H9 (cell line): ENCODE measurements around the gene ZNF664. TPM values are rescaled to one million over a fixed set of nuclear protein-coding genes. Genes with fewer than 3 reads are reported as not detected.

ENCODE experiments used
- DNase-seq: peaks from one replicate; pipeline ENCODE4 v3.0.0-alpha.2; 2017
- H2AFZ ChIP-seq: one replicate; pipeline ENCODE4 v1.6.1; 2013; ENCODE audit warnings: mild to moderate bottlenecking, low read length, control low read depth, moderate library complexity
- H2AK5ac ChIP-seq: 2 replicates; pipeline ENCODE4 v1.6.1; 2013; ENCODE audit warnings: low read length, control low read depth, mixed read lengths; ENCODE audit not compliant: insufficient read length
- H2BK120ac ChIP-seq: one replicate; pipeline ENCODE4 v1.6.1; 2013; ENCODE audit warnings: low read depth, mild to moderate bottlenecking, low read length, control low read depth, inconsistent platforms; ENCODE audit not compliant: poor library complexity, severe bottlenecking
- H2BK12ac ChIP-seq: 2 replicates; pipeline ENCODE4 v1.6.1; 2013; ENCODE audit warnings: low read length, control low read depth, mixed read lengths, low read depth; ENCODE audit not compliant: insufficient read length
- H2BK15ac ChIP-seq: 2 replicates; pipeline ENCODE4 v1.6.1; 2013; ENCODE audit warnings: low read depth, low read length, control low read depth
- H2BK20ac ChIP-seq: one replicate; pipeline ENCODE4 v1.6.1; 2013; ENCODE audit warnings: low read depth, mild to moderate bottlenecking, low read length, control low read depth, inconsistent platforms; ENCODE audit not compliant: poor library complexity, severe bottlenecking
- H2BK5ac ChIP-seq: 2 replicates; pipeline ENCODE4 v1.6.1; 2013; ENCODE audit warnings: low read length, control low read depth, mixed read lengths; ENCODE audit not compliant: insufficient read length
- H3K14ac ChIP-seq: 2 replicates; pipeline ENCODE4 v1.6.1; 2013; ENCODE audit warnings: low read length, control low read depth; ENCODE audit not compliant: insufficient read depth
- H3K18ac ChIP-seq: 2 replicates; pipeline ENCODE4 v1.6.1; 2013; ENCODE audit warnings: low read depth, mild to moderate bottlenecking, mixed read lengths, low read length, control low read depth; ENCODE audit not compliant: insufficient read length
- H3K23ac ChIP-seq: 2 replicates; pipeline ENCODE4 v1.6.1; 2013; ENCODE audit warnings: low read length, control low read depth, mixed read lengths, low read depth; ENCODE audit not compliant: insufficient read length
- H3K23me2 ChIP-seq: 2 replicates; pipeline ENCODE4 v1.6.1; 2013; ENCODE audit warnings: low read depth, mild to moderate bottlenecking, mixed read lengths, low read length, control low read depth; ENCODE audit not compliant: insufficient read length, poor library complexity, severe bottlenecking
- H3K27ac ChIP-seq: 2 replicates; pipeline ENCODE4 v1.5.1; 2013; ENCODE audit warnings: low read length, control low read depth, mixed read lengths, low read depth; ENCODE audit not compliant: insufficient read length
- H3K27me3 ChIP-seq: 2 replicates; pipeline ENCODE4 v1.6.1; 2013; ENCODE audit warnings: low read length, control low read depth, inconsistent platforms; ENCODE audit not compliant: insufficient read depth
- H3K4ac ChIP-seq: 2 replicates; pipeline ENCODE4 v1.6.1; 2013; ENCODE audit warnings: low read depth, mild to moderate bottlenecking, control low read depth, inconsistent platforms, low read length, moderate library complexity
- H3K4me1 ChIP-seq: 2 replicates; pipeline ENCODE4 v1.6.1; 2013; ENCODE audit warnings: low read length, control low read depth, inconsistent platforms; ENCODE audit not compliant: insufficient read depth
- H3K4me2 ChIP-seq: 2 replicates; pipeline ENCODE4 v1.6.1; 2013; ENCODE audit warnings: low read length, control low read depth, mixed read lengths; ENCODE audit not compliant: insufficient read length, insufficient read depth
- H3K56ac ChIP-seq: 2 replicates; pipeline ENCODE4 v1.6.1; 2013; ENCODE audit warnings: low read depth, mild to moderate bottlenecking, mixed read lengths, low read length, control low read depth; ENCODE audit not compliant: insufficient read length
- H3K79me1 ChIP-seq: 2 replicates; pipeline ENCODE4 v1.6.1; 2013; ENCODE audit warnings: low read depth, mild to moderate bottlenecking, moderate library complexity, low read length, control low read depth, inconsistent platforms; ENCODE audit not compliant: insufficient read depth, poor library complexity, severe bottlenecking
- H3K79me2 ChIP-seq: 2 replicates; pipeline ENCODE4 v1.6.1; 2013; ENCODE audit warnings: low read length, control low read depth, inconsistent platforms; ENCODE audit not compliant: insufficient read depth
- H3K9ac ChIP-seq: 2 replicates; pipeline ENCODE4 v1.6.1; 2013; ENCODE audit warnings: low read length, control low read depth, mixed read lengths; ENCODE audit not compliant: insufficient read length; ENCODE audit errors: extremely low read depth
- H3K9me3 ChIP-seq: one replicate; pipeline ENCODE4 v1.6.1; 2013; ENCODE audit warnings: low read depth, low read length, inconsistent platforms; ENCODE audit not compliant: control insufficient read depth
- H3T11ph ChIP-seq: one replicate; pipeline ENCODE4 v1.6.1; 2013; ENCODE audit warnings: mild to moderate bottlenecking, low read length, control low read depth, inconsistent platforms
- H4K20me1 ChIP-seq: one replicate; pipeline ENCODE4 v1.6.1; 2013; ENCODE audit not compliant: control insufficient read depth, insufficient read length, insufficient read depth
- H4K5ac ChIP-seq: 2 replicates; pipeline ENCODE4 v1.6.1; 2013; ENCODE audit warnings: low read depth, mild to moderate bottlenecking, mixed read lengths, low read length, control low read depth; ENCODE audit not compliant: insufficient read length
- H4K8ac ChIP-seq: replicated peaks from 2 replicates; pipeline ENCODE4 v1.6.1; 2013; ENCODE audit warnings: low read length, control low read depth, mixed read lengths, low read depth; ENCODE audit not compliant: insufficient read length
- H4K91ac ChIP-seq: 2 replicates; pipeline ENCODE4 v1.6.1; 2013; ENCODE audit warnings: low read depth, mild to moderate bottlenecking, moderate library complexity, mixed read lengths, low read length, control low read depth; ENCODE audit not compliant: insufficient read length
- H3K27ac Mint-ChIP-seq, 3 experiments: 2 replicates in 2 of 3; 3 replicates in 1 of 3; pipeline ENCODE4 v1.8.0; 2020 to 2021; ENCODE audit warnings: mixed read lengths in 3 of 3, mild to moderate bottlenecking in 1 of 3, moderate library complexity in 1 of 3
- H3K27me3 Mint-ChIP-seq: 2 replicates; pipeline ENCODE4 v1.8.0; 2021; ENCODE audit warnings: low read depth, mild to moderate bottlenecking, moderate library complexity, mixed read lengths
- H3K36me3 Mint-ChIP-seq, 3 experiments: 2 replicates in 2 of 3; 3 replicates in 1 of 3; pipeline ENCODE4 v1.8.0; 2020 to 2021; ENCODE audit warnings: low read depth in 3 of 3, mixed read lengths in 3 of 3; ENCODE audit not compliant: insufficient read depth in 1 of 3
- H3K4me1 Mint-ChIP-seq, 2 experiments: 2 replicates each; pipeline ENCODE4 v1.8.0; 2020; ENCODE audit warnings: mixed read lengths in 2 of 2
- H3K4me3 Mint-ChIP-seq, 2 experiments: 2 replicates in 1 of 2; 3 replicates in 1 of 2; pipeline ENCODE4 v1.8.0; 2020 to 2021; ENCODE audit warnings: mild to moderate bottlenecking in 2 of 2, mixed read lengths in 2 of 2, moderate library complexity in 1 of 2
- H3K9me3 Mint-ChIP-seq, 2 experiments: 2 replicates in 1 of 2; 3 replicates in 1 of 2; pipeline ENCODE4 v1.8.0; 2020; ENCODE audit warnings: mild to moderate bottlenecking in 2 of 2, mixed read lengths in 2 of 2, moderate library complexity in 1 of 2
- WGBS: extraction: QIAGEN DNeasy Blood & Tissue Kit; methylation state at CpG from one replicate; pipeline ENCODE4 v1.1.7; 2013; ENCODE audit warnings: missing lambda C conversion rate, low lambda C conversion rate, mixed read lengths; ENCODE audit not compliant: insufficient read length; ENCODE audit errors: extremely low coverage; 5-methylcytosine and 5-hydroxymethylcytosine counted together
- total RNA-seq: library from RNA; stranded (reverse); gene quantifications from 2 replicates; pipeline ENCODE4 v1.2.1, GENCODE V29; 2021
- TF ChIP-seq, protein P1 (sequence below): fragments of 200-600 bp; sonication (generic); conservative IDR thresholded peaks from 3 replicates; pipeline ENCODE4 v1.8.0; 2021; ENCODE audit warnings: antibody characterized with exemption, mild to moderate bottlenecking

Gene ZNF664
- total RNA-seq, 1 experiment from 2014 or later = 29.5 TPM

- H3K27me3 ChIP-seq = no peaks in the 10 kb centered on the region
- TF ChIP-seq, protein P1, sequence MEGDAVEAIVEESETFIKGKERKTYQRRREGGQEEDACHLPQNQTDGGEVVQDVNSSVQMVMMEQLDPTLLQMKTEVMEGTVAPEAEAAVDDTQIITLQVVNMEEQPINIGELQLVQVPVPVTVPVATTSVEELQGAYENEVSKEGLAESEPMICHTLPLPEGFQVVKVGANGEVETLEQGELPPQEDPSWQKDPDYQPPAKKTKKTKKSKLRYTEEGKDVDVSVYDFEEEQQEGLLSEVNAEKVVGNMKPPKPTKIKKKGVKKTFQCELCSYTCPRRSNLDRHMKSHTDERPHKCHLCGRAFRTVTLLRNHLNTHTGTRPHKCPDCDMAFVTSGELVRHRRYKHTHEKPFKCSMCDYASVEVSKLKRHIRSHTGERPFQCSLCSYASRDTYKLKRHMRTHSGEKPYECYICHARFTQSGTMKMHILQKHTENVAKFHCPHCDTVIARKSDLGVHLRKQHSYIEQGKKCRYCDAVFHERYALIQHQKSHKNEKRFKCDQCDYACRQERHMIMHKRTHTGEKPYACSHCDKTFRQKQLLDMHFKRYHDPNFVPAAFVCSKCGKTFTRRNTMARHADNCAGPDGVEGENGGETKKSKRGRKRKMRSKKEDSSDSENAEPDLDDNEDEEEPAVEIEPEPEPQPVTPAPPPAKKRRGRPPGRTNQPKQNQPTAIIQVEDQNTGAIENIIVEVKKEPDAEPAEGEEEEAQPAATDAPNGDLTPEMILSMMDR = no peak
- H3K4me3 Mint-ChIP-seq = no peak overlapping the region
- H3K4me2 ChIP-seq = no peak overlapping the region
- no peak overlapping the region for H3K27ac Mint-ChIP-seq
- no CpG with 5 or more reads among the region's 3 CpGs for WGBS
- H3T11ph ChIP-seq = no peak overlapping the region
- H3K9me3 ChIP-seq = no peaks in the 10 kb centered on the region
- H3K4me1 ChIP-seq = no peaks in the 10 kb centered on the region
- H3K4me1 Mint-ChIP-seq = peaks cover 0 to 5% of the 10 kb centered on the region in 2 experiments; a peak in 2 of 4 replicates
- no peaks in the 10 kb centered on the region for H4K20me1 ChIP-seq
- H3K23me2 ChIP-seq = no peaks in the 10 kb centered on the region
- H2AK5ac ChIP-seq = no peak overlapping the region
- no peak overlapping the region for H2BK20ac ChIP-seq
- H4K91ac ChIP-seq = no peak overlapping the region
- H2BK5ac ChIP-seq = no peak overlapping the region
- H3K4ac ChIP-seq = no peak overlapping the region
- no peaks in the 10 kb centered on the region for H3K79me1 ChIP-seq
- peaks cover 3 to 5% of the 10 kb centered on the region in 2 experiments; a peak in 3 of 5 replicates for H3K9me3 Mint-ChIP-seq
- no peak overlapping the region for H2BK12ac ChIP-seq
- peaks cover 0 to 5% (median 4%) of the 10 kb centered on the region in 3 experiments; a peak in 4 of 7 replicates for H3K36me3 Mint-ChIP-seq
- H4K8ac ChIP-seq = no peak overlapping the region
- H2BK120ac ChIP-seq = no peak overlapping the region
- H3K27ac ChIP-seq = no peak overlapping the region
- H4K5ac ChIP-seq = no peak overlapping the region
- no peak for DNase-seq
- H3K23ac ChIP-seq = no peak overlapping the region
- H3K14ac ChIP-seq = no peak overlapping the region
- H3K79me2 ChIP-seq = no peaks in the 10 kb centered on the region
- H3K18ac ChIP-seq = no peak overlapping the region
- H2BK15ac ChIP-seq = no peak overlapping the region
- no peak overlapping the region for H3K9ac ChIP-seq
- no peak overlapping the region for H2AFZ ChIP-seq
- H3K27me3 Mint-ChIP-seq = peaks cover 9% of the 10 kb centered on the region
- H3K56ac ChIP-seq = no peak overlapping the region
These were observed 49.1 kb downstream of the ZNF664 start for GRCh38 chr12:124022161-124022560.
